ENCODE data around the gene AMPH. TPM values are rescaled to one million over a fixed set of nuclear protein-coding genes. Genes with fewer than 3 reads are reported as not detected.

Gene AMPH
- total and polyA plus RNA-seq, 9 of the 15 experiments (the other 6 are each of a cell fraction or from before 2014, with no cell fraction given): 0.03 to 0.35 TPM; not detected in 7

DNA sequence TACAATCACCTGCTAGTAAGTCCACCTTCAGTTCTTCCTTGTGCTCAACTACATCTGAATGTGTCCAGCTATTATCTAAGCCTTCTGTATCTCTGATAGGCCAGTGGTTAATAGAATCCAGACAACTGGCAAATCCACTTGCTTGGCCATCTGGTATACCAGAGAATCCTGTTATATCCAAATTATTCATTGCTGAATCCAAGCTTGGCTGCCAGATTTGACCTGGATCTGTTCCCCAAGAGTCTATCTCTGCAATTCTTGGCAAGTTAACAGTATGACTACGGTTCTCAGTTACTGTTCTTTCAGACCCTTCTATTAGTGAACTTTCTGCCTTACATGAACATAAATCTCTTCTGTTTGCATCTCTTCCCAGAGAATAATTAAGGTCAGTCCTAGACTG, 203.1 kb downstream of the AMPH start:
- Histone ChIP-seq H2AFZ (ENCODE audit: low read depth, low read length) (no peak overlapping the region), H3K4me2 (ENCODE audit: insufficient read depth, low read length) (no peak overlapping the region), H3K4me3 (no peak overlapping the region), H3K9me1 (ENCODE audit: control insufficient read depth, insufficient read depth, low read length) (no peaks in the 10 kb centered on the region), H3K36me3 (ENCODE audit: control insufficient read depth, insufficient read depth, low read length) (no peaks in the 10 kb centered on the region), H3K4me1 (replicated peaks in 1 of 2; ENCODE audit: control insufficient read depth in 2 of 2, insufficient read depth in 2 of 2, low read length in 2 of 2) (no peaks in the 10 kb centered on the region), H4K20me1 (replicated peaks; ENCODE audit: control insufficient read depth, insufficient read depth, low read length) (no peaks in the 10 kb centered on the region), H3K9me3 (replicated peaks; ENCODE audit: control insufficient read depth, insufficient read depth, low read depth, low read length) (no peaks in the 10 kb centered on the region), H3K27me3 (ENCODE audit: control insufficient read depth in 2 of 2, insufficient read depth in 2 of 2, low read length in 2 of 2) (peaks cover 0 to 4% of the 10 kb centered on the region in 2 experiments; a peak in 2 of 5 replicates), H3K27ac (ENCODE audit: extremely low read depth, low read depth, low read length) (no peak overlapping the region), H3K79me2 (ENCODE audit: control insufficient read depth, insufficient read depth, low read length) (no peaks in the 10 kb centered on the region), H3K9ac (ENCODE audit: insufficient read depth in 1 of 2, low read depth in 2 of 2, low read length in 2 of 2) (no peak overlapping the region)
- TF ChIP-seq MTA3 (IDR thresholded peaks at IDR 0.05; ENCODE audit: borderline replicate concordance) (no peak), HINFP (tag; conservative IDR thresholded peaks at IDR 0.05; ENCODE audit: low read depth) (no peak), CBX3 (IDR thresholded peaks at IDR 0.05; ENCODE audit: borderline replicate concordance in 1 of 2, low read length in 2 of 2) (no peak), CEBPG (CRISPR knock-in tag; IDR thresholded peaks at IDR 0.05) (no peak), CEBPG (tag; conservative IDR thresholded peaks at IDR 0.05 in 1 of 2, IDR thresholded peaks at IDR 0.05 in 1 of 2) (no peak)
- TF ChIP-seq, protein P1, sequence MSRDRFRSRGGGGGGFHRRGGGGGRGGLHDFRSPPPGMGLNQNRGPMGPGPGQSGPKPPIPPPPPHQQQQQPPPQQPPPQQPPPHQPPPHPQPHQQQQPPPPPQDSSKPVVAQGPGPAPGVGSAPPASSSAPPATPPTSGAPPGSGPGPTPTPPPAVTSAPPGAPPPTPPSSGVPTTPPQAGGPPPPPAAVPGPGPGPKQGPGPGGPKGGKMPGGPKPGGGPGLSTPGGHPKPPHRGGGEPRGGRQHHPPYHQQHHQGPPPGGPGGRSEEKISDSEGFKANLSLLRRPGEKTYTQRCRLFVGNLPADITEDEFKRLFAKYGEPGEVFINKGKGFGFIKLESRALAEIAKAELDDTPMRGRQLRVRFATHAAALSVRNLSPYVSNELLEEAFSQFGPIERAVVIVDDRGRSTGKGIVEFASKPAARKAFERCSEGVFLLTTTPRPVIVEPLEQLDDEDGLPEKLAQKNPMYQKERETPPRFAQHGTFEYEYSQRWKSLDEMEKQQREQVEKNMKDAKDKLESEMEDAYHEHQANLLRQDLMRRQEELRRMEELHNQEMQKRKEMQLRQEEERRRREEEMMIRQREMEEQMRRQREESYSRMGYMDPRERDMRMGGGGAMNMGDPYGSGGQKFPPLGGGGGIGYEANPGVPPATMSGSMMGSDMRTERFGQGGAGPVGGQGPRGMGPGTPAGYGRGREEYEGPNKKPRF (IDR thresholded peaks at IDR 0.05; ENCODE audit: low read depth, low read length): no peak
- TF ChIP-seq, protein P2, sequence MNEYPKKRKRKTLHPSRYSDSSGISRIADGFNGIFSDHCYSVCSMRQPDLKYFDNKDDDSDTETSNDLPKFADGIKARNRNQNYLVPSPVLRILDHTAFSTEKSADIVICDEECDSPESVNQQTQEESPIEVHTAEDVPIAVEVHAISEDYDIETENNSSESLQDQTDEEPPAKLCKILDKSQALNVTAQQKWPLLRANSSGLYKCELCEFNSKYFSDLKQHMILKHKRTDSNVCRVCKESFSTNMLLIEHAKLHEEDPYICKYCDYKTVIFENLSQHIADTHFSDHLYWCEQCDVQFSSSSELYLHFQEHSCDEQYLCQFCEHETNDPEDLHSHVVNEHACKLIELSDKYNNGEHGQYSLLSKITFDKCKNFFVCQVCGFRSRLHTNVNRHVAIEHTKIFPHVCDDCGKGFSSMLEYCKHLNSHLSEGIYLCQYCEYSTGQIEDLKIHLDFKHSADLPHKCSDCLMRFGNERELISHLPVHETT (CRISPR knock-in tag; conservative IDR thresholded peaks at IDR 0.05 in 1 of 2, IDR thresholded peaks at IDR 0.05 in 1 of 2): no peak
- no TSS peak for BruUV-seq (replicated peaks)
- FAIRE-seq: no peak
- WGBS (ENCODE audit: insufficient coverage, low coverage, missing lambda C conversion rate): 0% methylated on average over 1 of the region's 1 CpG
- intact Hi-C loops (cut with micrococcal nuclease): no loop called here
- no peak for ATAC-seq
- POLR2A ChIA-PET: no interaction called here
- DNase-seq (ENCODE audit: extremely low read depth in 1 of 4, low spot score in 3 of 4): no peak
- CTCF ChIA-PET (ENCODE audit: low intra/inter-chr PET ratio): no interaction called here
- in situ Hi-C loops (cut with MboI): no loop called here

Measured in K562 (cell line).